GM18511 (cell line): Measurements from ENCODE around the gene VANGL1.

Experiments used
- ATAC-seq: cut with Tn5 transposase; IDR thresholded peaks from one replicate; pipeline ENCODE4 v1.9.1; 2021; ENCODE audit warnings: mild to moderate bottlenecking, moderate library complexity; ENCODE audit not compliant: unreplicated experiment

The VANGL1 gene

DNA sequence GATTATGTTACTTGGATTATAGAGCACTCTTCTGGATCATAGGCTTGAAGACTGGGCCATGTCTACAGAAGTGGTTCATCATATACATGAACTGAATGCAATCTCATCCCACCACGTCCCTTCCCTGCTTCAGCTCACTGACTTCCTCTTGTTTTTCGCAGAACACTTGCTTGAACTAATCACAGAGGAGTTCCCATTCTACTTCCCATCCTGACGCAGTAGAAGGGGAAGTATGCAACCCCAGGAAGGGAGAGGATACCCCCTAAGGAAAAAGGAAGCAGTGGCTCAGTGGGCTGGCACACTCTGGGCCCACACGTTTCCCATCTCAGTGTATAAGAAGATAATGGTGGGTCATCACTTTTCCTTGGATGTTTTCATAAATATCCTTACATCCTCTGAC is 90.5 kb downstream of the VANGL1 start:
- ATAC-seq, result no peak

DNA sequence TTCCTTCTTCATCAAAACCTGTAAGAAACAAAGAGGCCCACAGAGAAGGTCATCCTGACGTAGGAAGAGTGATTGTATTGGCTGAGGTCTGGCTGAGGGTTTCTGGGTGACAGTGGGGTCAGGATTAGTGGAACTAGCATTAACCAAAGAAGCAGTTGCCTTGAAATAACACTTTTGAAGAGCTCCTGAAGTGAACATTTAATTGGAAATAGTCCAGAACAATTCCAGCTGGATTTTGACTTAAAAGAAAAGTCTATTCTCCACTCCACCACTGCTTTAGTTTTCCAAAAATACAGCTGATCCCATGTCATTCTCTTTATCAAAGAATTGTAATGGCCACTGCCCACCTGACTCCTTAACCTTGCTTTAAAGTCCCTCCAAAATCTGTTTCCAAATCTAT is 99.0 kb downstream of the VANGL1 start:
- no peak for ATAC-seq

DNA sequence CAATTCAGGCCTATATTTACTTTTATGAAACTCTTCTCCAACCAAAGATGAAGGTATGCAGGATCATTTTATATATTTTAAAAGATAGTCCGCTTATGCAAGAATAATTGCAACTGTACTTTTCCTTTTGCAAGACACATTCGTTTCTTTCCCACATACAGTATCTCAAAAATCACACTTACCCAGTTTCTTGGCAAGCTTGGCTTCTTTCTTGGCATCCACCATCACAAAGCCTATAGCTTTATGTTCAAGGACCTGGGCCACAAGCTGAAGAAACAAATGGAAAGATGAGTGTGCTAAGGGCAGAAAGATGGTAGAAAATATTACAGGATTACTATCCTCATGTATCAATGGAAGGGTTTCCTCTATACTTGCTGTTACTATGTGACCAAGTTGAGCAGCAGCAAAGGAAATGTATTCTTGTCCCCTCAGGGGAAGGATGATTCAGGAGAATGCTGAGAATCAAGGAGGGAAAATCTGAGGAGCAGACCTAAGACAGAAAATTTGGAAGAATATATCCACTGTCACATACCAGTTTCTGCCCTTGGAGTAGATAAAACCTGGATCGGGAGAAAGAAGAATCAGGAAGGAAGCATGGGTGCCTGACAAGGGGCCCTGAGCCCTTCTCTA is 103.0 kb downstream of the VANGL1 start:
- ATAC-seq, result no peak

DNA sequence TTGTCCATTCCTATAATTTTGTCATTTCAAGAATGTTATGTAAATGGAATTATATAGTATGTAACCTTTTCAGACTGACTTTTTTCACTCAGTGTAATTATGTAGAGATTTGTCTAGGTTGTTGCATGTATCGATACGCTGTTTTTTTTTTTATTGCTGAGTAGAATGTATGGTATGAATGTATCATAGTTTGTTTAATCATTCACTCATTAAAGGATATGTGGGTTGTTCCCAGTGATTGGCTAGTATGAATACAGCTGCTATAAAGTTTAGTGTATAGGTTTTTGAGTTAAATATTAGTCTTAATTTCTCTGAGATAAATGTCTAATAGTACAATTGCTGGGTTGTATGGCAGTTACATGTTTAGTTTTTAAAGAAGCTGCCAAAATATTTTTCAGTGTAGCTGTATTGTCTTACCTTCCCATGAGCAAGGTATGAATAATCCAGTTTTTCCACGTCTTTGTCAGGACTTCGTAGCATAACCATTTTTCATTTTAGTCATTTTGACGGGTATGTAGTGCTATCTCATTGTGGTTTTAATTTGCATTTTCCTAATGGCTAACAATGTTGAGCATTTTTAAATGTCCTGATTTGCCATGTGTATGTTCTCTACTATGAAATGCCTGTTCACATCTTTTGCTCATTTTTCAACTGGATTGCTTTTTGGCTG is 104.4 kb downstream of the VANGL1 start:
- no peak for ATAC-seq
